GM19023 (cell line): ENCODE measurements around the gene SLC31A2.

ENCODE experiments used
- ATAC-seq: cut with Tn5 transposase; IDR thresholded peaks from one replicate; pipeline ENCODE4 v1.9.1; 2021; ENCODE audit warnings: mild to moderate bottlenecking, moderate library complexity; ENCODE audit not compliant: unreplicated experiment

SLC31A2 gene

DNA sequence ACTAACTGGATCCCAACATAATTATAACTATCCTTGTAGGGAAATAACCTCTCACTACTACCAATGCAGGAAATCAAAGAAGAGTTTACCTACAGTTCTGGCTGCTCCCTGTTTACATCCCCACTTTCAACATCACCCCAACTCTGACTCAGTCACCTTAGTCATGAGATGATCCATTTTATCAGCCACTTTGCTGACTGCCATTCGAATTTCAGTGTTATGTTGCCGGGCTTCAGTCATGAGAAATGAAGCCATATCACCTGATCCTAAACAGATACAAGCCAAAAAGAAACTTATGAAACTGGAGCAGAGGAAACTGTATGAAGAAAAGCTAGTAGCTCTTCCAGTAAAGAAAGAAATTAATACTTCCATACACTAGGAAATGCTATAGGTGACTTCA is 33.7 kb downstream of the SLC31A2 start:
- ATAC-seq: no peak

GRCh38 chr9:113185271-113185670 is 34.5 kb downstream of the SLC31A2 start:
- no peak for ATAC-seq

GRCh38 chr9:113186137-113186755 is 35.4 kb downstream of the SLC31A2 start:
- ATAC-seq: no peak

- no peak for ATAC-seq
Measured at GRCh38 chr9:113187929-113188595, 37.3 kb downstream of the SLC31A2 start.

GRCh38 chr9:113192455-113192854 is 41.6 kb downstream of the SLC31A2 start:
- ATAC-seq: no peak

- ATAC-seq: no peak
Measured at GRCh38 chr9:113199683-113200329, 49.0 kb downstream of the SLC31A2 start.

- no peak for ATAC-seq
Measured at GRCh38 chr9:113205432-113205831, 54.6 kb downstream of the SLC31A2 start.

GRCh38 chr9:113205861-113206260 is 55.1 kb downstream of the SLC31A2 start:
- no peak for ATAC-seq

- ATAC-seq: no peak
Measured at GRCh38 chr9:113210815-113211214, 60.0 kb downstream of the SLC31A2 start.
